ENCODE data around the gene MED20.

MED20 gene

DNA sequence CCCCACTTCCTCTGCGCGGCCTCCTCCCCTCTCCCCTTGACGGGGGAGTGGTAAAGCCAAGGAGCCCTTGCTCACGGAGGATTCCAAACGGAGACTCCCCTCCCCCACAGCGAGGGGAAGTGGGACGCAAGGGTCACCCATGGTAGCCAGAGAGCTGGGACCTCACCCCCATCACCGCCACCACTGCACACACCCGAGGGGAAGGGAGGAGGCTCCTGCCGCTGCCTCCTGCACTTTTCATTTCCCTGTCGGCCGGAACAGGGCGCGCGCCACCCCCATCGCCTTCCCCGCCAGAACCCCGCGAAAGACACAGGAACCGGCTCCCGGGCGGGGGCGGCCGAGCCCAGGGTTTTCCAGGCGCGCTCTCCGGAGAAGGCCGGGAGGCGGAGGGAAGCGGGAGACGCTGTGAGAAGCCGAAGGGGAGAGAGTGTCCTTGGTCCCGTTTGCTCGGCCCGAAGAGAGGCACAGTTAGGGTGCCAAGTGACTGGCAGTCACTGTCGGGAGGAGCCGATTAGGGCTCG lies 19.9 kb upstream of the MED20 start:
- DNase-seq, result peak; percentile 85

DNA sequence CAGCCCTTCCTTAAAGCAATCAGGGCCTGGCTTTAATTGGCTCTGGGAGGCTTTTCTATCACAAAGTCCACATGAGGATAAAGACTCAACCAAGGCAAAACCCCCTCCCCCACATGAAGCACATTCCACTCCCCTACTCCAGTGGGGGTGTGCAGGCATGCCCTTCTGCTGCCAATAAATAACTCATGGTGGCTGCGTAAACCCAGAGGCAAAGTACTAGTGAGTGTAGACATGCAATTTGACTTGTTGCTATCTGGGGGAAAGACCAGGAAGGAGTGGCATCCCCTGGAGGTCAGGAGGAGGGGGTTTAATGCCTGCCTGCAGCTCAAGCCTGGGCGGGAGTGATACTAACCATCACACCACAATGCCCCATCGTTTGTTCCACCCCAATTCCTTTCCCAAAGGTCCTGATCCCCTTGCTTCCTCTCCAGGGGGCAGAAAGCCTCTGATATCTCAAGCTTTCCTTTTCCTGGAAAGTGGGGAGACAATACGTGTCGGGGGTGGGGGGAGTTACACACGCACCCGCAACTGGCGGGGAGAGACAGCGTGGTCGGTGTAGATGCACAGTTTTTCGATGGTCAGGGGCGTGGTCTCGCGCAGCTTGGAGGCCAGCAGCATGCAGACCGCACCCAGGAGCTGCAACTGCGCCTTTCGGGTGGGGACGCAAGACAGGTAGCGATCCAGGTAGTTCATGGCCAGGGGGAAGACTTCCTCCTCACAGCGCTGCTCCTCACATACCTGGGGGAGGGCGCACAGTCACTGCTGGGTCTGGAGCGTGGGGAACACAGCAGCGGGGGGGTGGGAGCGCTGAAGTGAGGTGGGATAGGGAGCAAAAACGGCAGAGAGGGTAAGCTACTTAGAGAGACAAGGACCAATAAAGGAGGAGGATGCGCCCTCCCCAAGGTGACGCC lies 19.2 kb upstream of the MED20 start:
- peak; percentile 79 for DNase-seq

DNA sequence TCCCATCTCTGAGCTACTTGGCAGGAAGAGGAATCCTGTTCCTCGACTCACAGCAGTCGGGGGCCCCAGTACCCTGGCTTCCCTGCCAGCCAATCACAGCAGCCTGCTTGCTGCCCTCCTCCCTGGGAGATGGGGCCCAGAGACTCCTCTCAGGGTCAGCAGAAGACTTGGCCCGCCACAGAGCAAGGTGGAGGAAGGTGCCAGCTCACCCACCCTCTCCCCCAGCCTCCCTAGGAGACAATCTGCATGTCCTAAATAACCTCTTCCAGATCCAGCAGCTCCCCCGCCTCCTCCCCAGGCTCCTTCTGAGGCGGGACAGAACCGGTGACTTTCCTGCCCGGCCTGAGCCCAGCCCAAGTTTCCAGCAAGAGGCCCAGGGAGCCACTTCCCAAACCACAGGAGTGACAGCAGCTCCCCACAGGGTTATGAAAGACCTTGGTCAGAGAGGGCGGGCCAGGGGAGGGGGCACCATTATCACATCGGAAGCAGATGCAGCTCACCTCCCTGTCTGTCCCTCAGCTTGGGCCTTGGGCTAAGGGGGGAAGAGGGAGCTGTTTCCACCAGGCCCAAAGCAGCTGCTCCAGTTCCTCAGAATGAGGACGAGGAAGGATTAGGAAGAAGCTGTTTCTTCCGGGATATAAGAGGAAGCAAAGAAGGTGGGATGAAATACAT lies 18.4 kb upstream of the MED20 start:
- no peak for DNase-seq

DNA sequence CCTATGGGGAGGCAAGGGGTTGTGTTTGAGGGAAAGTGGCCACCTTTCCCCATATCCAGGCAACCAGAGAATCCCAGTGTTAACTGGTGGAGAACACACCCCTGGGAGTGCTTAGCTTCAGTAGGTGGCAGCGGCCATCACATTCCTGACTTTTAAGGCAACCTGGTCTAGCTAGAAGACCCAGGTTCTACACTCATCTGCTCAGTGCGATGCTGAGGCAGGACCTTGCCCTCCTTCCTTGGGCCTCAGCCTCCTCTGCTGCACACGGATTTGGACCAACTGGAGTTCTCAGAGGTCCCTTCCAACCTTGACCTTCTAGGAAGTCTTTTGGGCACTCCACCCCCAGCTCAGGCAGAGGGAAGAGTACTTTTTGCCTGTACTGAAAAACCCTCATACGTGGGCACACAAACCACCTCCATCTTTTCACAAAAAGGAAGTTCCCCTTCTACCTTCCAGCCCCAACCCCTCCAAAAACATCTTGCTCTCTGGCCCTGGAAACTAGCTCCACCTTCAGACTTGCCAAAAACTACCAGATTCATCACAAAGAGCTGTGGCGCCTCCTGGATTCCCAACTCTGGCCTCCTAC lies 17.7 kb upstream of the MED20 start:
- DNase-seq, result no peak

DNA sequence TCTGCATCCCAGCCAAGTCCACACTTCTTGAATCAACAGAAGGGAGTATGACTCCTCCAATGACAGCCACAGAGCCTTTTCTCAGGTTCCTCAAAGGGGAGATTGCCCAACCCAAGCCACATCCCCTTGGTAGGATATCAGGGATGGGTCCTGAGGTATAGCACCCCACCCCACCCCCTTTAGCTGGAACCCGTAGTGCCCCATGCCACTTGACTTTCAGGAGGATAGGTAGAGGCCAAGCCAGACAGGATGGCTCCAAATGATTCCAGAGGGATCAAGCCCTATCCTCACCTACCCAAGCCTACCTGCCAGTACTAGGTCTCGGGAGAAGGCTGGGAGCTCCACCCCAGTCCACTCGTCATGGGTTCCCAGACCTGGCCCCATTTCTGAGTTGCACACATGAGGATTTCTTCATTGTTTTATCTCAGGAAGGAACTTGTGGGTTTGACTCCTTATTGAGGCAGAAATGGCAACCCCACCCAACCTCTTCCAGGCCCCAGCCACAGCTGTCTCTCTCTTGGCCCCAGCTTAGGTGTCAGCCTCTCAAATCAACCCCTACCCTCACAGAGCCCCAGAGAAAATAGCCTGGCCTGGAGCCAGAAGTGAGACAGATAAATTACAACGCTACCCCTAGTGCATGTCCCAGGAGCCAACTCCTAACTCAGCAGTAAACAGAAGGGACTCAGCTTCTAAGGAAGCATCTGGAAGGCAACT lies 17.1 kb upstream of the MED20 start:
- no peak for DNase-seq

- DNase-seq, result no peak
These were observed 16.5 kb upstream of the MED20 start for GRCh38 chr6:41937472-41937860.

- peak; percentile 88 for DNase-seq
These were observed 15.3 kb upstream of the MED20 start for GRCh38 chr6:41936073-41936837.

GRCh38 chr6:41935685-41936072 lies 14.7 kb upstream of the MED20 start:
- DNase-seq, result no peak

DNA sequence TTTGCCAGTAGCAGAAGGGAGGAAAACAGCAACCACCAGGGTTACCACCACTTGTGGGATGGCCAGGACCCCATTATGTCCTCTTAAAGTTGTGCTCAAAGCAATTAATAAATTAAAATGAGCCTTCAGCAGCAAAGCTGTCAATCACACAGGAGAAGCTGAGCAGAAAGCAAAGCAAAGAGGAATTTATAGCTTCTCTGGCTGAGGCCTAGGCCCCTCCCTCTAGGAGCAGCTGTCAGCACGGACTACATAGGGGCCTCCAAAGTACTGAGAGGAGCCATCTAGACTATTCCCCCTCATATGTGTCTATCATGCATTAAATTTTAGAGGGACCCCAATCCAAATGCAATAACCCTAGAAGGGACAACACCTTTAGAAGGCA lies 14.2 kb upstream of the MED20 start:
- DNase-seq, result no peak

DNA sequence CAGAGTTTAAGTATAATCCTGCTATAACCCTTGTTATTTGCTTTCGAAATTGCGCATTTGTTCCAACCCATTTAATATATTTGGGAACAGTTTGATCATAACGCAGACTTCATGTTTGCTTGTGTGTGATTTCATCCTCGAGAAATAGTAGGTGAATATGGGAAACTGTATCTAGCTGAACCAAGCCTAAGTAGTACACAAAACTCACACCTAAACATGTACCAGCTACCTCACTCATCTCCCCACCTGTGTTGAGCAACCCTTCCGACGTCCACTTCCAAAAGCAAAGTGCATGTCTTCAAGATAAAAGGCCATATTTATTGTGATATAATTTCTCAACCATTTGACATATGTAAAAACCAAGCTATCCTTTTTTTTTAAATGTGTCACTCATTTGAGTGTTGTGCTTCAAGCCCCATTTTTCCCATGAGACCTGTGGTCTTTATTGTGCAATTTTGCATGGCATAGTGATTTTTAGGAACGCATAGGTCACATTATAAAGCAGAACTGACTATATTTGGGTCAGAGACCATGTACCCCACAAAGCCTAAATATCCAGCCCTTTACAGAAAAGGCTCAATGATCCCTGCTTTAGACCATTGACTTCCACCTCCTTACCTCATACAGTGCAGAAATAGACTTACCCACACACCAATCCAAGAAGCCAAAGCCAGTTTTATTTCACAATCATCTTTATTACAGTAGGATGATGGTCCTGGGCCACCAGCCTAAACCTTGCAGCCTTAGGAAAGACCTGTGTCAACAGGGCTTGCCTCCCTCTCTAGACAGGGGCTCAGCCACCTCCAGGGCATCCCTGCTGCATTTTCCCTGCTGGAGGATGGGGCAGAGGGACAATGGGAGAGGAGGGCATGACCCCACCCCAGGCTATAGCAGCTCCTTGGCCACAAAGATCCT lies 13.6 kb upstream of the MED20 start:
- no peak for DNase-seq

DNA sequence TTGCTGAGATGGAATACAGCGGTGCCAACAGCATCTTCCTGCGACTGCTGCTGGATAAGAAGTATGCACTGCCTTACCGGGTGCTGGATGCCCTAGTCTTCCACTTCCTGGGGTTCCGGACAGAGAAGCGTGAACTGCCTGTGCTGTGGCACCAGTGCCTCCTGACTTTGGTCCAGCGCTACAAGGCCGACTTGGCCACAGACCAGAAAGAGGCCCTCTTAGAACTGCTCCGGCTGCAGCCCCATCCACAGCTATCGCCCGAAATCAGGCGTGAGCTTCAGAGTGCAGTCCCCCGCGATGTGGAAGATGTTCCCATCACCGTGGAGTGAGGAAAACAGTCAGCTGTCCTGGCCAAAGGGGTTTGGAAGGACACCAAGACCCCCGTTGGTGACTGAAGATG lies 11.4 kb upstream of the MED20 start:
- no peak for DNase-seq

DNA sequence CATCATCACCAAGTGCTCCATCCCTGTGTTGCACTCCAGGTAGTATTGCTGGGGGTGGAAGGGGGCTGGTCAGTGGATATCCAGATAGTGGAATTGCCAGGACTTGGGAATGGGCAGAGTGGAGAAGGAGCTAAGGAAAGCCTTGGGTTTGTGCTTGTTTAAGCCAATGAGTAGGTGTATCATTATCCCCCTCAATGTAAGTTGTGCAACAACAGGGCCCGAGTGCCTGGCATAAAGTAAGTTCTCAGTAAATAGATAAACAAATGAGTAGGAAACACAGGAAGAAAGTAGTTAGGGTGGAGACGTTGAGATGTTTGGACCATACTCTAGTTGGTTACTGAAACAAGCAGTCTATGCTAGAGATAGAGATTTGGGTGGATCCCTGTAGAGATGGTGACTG lies 10.9 kb upstream of the MED20 start:
- DNase-seq, result no peak

DNA sequence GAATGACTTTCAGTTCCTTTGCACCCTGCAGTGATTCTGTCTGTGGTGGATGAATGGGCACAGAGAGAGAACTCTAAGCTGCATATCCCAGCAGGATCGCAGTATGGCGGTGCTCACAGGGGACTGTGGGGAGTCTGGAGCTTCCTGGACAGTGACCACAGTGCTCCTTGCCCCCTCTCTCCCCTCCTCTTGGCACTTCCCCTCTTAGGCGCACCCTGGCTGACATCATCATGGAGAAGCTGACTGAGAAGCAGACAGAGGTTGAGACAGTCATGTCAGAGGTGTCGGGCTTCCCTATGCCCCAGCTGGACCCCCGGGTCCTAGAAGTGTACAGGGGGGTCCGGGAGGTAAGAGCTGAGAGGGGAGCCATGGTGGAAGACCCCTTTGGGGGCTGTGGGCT lies 9.0 kb upstream of the MED20 start:
- no peak for DNase-seq

GRCh38 chr6:41927253-41927652 lies 6.3 kb upstream of the MED20 start:
- DNase-seq, result no peak

- DNase-seq, result no peak
These were observed 1.2 kb upstream of the MED20 start for GRCh38 chr6:41922154-41922553.

GRCh38 chr6:41921712-41921998 lies 716 bp upstream of the MED20 start:
- DNase-seq, result no peak

GRCh38 chr6:41917528-41917927 lies 3.4 kb downstream of the MED20 start:
- no peak for DNase-seq

GRCh38 chr6:41914869-41915530 lies 5.9 kb downstream of the MED20 start:
- DNase-seq, result no peak

GRCh38 chr6:41914343-41914742 lies 6.6 kb downstream of the MED20 start:
- no peak for DNase-seq

DNA sequence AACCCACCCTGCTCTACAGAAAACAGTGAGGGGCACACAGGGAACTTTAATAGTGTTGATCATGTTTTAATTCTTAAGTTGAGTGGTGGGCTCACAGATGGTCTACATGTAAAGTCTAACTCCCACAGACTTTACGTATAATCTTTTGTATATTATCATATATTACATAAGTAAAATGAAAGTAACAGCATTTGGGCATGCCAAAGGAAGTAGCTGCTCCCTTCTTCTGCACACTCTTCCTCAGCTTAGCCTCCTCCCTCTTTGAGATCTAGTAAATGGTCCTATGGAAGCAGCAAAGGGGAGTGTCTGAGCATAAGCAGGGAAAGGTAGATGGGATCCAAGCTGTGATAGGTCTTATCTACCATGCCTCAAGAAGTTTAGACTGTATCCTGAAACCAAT lies 11.2 kb downstream of the MED20 start:
- no peak for DNase-seq

Data from activated CD8-positive, alpha-beta memory T cell treated with anti-CD3 and anti-CD28 coated beads for 24 hours (primary cell).